SU-DHL-6 (cell line): ENCODE results near the gene GPR68.

Experiments used
- H2AFZ ChIP-seq: fragments of 200-600 bp; sonication (generic); 2 replicates; pipeline ENCODE4 v1.6.1; 2014; ENCODE audit warnings: low read depth, mild to moderate bottlenecking, moderate library complexity, mixed read lengths, antibody characterized with exemption, low read length; ENCODE audit not compliant: severe bottlenecking
- H3F3A ChIP-seq: fragments of 200-600 bp; shearing (Covaris generic); 2 replicates; pipeline ENCODE4 v1.6.0; 2016; ENCODE audit warnings: antibody characterized with exemption, mild to moderate bottlenecking; ENCODE audit not compliant: insufficient read depth
- H3K27ac ChIP-seq: fragments of 200-600 bp; sonication (generic); 2 replicates; pipeline ENCODE4 v1.5.1; 2016; ENCODE audit warnings: low read depth, mild to moderate bottlenecking, low read length, moderate library complexity, mixed read lengths
- H3K27me3 ChIP-seq: fragments of 200-600 bp; sonication (generic), shearing (Covaris generic); 2 replicates; pipeline ENCODE4 v1.6.0; 2014; ENCODE audit warnings: mild to moderate bottlenecking, low read length
- H3K36me3 ChIP-seq: fragments of 200-600 bp; sonication (generic); 2 replicates; pipeline ENCODE4 v1.6.1; 2014; ENCODE audit warnings: mild to moderate bottlenecking, low read length, mixed read lengths
- H3K4me2 ChIP-seq: fragments of 300-600, 200-600 bp; shearing (Covaris generic), sonication (generic); 2 replicates; pipeline ENCODE4 v1.6.0; 2014; ENCODE audit warnings: low read length, low read depth, mild to moderate bottlenecking; ENCODE audit not compliant: poor library complexity, severe bottlenecking
- H3K4me3 ChIP-seq: fragments of 200-600 bp; sonication (generic); 2 replicates; pipeline ENCODE4 v1.5.1; 2014; ENCODE audit warnings: antibody characterized with exemption, low read length, mild to moderate bottlenecking, mixed read lengths; ENCODE audit not compliant: insufficient read depth, poor library complexity, severe bottlenecking
- H3K79me2 ChIP-seq: fragments of 200-600 bp; sonication (generic); 2 replicates; pipeline ENCODE4 v1.6.1; 2014; ENCODE audit warnings: mild to moderate bottlenecking, low read length, moderate library complexity; ENCODE audit not compliant: insufficient read depth
- H3K9ac ChIP-seq: fragments of 200-600 bp; sonication (generic); 2 replicates; pipeline ENCODE4 v1.7.0; 2014; ENCODE audit warnings: mild to moderate bottlenecking, low read length
- H3K9me2 ChIP-seq: fragments of 200-600 bp; sonication (generic); replicated peaks from 2 replicates; pipeline ENCODE4 v1.6.1; 2014; ENCODE audit warnings: low read length; ENCODE audit not compliant: insufficient read depth
- H3K9me3 ChIP-seq: fragments of 200-600 bp; sonication (generic); 2 replicates; pipeline ENCODE4 v1.6.1; 2014; ENCODE audit warnings: low read length, mixed read lengths; ENCODE audit not compliant: insufficient read depth
- H4K20me1 ChIP-seq: fragments of 200-600 bp; sonication (generic); 2 replicates; pipeline ENCODE4 v1.6.1; 2014; ENCODE audit warnings: low read depth, mild to moderate bottlenecking, antibody characterized with exemption, low read length, moderate library complexity, mixed read lengths
- EZH2phosphoT487 ChIP-seq: fragments of 200-600 bp; sonication (generic), shearing (Covaris generic); conservative IDR thresholded peaks from 2 replicates; pipeline ENCODE4 v1.6.1; 2018; ENCODE audit warnings: mild to moderate bottlenecking, antibody characterized with exemption, low read length, moderate library complexity, mixed read lengths
- TF ChIP-seq, protein P1 (sequence below): fragments of 200-600 bp; sonication (generic); IDR thresholded peaks from one replicate; pipeline ENCODE4 v1.5.1; 2017; ENCODE audit warnings: antibody characterized with exemption, mild to moderate bottlenecking, low read length, moderate library complexity; ENCODE audit not compliant: insufficient read depth, poor library complexity, severe bottlenecking

The GPR68 gene, protein sequence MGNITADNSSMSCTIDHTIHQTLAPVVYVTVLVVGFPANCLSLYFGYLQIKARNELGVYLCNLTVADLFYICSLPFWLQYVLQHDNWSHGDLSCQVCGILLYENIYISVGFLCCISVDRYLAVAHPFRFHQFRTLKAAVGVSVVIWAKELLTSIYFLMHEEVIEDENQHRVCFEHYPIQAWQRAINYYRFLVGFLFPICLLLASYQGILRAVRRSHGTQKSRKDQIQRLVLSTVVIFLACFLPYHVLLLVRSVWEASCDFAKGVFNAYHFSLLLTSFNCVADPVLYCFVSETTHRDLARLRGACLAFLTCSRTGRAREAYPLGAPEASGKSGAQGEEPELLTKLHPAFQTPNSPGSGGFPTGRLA

DNA sequence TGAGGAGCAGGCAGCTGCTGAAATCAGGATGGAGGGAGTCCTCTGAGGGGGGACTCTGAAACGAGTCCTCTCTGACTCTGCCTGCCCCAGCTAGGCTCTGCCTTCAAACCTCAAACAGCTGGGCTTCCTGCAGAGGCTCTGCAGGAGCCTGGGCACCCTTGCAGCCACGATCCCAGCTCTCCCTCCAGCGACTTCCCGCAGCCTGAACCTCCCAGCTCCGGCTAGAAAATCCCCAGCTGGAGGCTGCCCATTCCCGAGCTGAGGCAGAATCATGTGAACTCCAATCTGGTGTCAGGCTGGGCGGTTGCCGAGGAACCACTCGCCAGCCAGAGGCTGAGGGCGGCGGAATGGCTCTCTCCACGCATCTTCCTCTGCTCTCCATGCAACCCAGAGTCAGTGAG, at the start of gene GPR68:
TSS of gene GPR68 (minus strand) at position 204 of the 401 bp plus-strand sequence. CDS start 9,654 bp downstream, outside the sequence.
- H3K4me2 ChIP-seq, result peak within 1 kb of the TSS; percentile 49
- H3F3A ChIP-seq, result 0 out of 2 replicates have a peak, but pooled peaks cover 4% of the 10 kb centered on the region
- TF ChIP-seq EZH2phosphoT487, result no peak
- TF ChIP-seq, protein P1, sequence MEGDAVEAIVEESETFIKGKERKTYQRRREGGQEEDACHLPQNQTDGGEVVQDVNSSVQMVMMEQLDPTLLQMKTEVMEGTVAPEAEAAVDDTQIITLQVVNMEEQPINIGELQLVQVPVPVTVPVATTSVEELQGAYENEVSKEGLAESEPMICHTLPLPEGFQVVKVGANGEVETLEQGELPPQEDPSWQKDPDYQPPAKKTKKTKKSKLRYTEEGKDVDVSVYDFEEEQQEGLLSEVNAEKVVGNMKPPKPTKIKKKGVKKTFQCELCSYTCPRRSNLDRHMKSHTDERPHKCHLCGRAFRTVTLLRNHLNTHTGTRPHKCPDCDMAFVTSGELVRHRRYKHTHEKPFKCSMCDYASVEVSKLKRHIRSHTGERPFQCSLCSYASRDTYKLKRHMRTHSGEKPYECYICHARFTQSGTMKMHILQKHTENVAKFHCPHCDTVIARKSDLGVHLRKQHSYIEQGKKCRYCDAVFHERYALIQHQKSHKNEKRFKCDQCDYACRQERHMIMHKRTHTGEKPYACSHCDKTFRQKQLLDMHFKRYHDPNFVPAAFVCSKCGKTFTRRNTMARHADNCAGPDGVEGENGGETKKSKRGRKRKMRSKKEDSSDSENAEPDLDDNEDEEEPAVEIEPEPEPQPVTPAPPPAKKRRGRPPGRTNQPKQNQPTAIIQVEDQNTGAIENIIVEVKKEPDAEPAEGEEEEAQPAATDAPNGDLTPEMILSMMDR, result no peak
- peak within 1 kb of the TSS; percentile 54 for H3K27ac ChIP-seq
- peak within 1 kb of the TSS; percentile 7 for H3K4me3 ChIP-seq
- no peaks in the 10 kb centered on the region for H3K79me2 ChIP-seq
- no peaks in the 10 kb centered on the region for H3K27me3 ChIP-seq
- H3K9me2 ChIP-seq, result no peaks in the 10 kb centered on the region
- peak within 1 kb of the TSS; percentile 24 for H3K9ac ChIP-seq
- H3K36me3 ChIP-seq, result no peaks in the 10 kb centered on the region
- H3K9me3 ChIP-seq, result no peaks in the 10 kb centered on the region
- H4K20me1 ChIP-seq, result no peaks in the 10 kb centered on the region
- no peak within 1 kb of the TSS for H2AFZ ChIP-seq

DNA sequence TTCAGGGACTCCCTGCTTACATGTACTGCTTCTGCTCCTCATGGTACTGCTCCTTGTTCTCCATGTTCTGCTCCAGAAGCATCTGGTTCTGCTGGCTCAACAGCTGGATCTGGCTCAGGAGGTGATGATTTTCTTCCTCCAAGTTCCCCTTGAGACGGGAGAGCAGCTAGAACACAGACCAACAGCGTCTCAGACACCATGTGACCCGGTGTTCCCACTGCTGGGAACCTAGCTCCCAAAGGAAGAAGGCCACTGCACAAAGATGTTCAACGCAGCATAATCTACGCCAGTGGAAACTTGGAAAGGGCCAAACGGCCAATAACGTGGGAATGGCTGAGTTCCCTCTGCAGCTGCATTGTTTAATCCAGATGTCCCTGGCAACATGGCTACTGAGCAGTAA, 49.6 kb upstream of the GPR68 start:
- Histone ChIP-seq H3K4me2 (no peak overlapping the region), H3K36me3 (peaks cover 24% of the 10 kb centered on the region; the same call in 1 of the 2 replicates), H3K4me3 (no peak overlapping the region), H3K27me3 (no peaks in the 10 kb centered on the region), H2AFZ (no peak overlapping the region), H3K9me2 (no peaks in the 10 kb centered on the region), H4K20me1 (no peaks in the 10 kb centered on the region), H3K9me3 (no peaks in the 10 kb centered on the region), H3F3A (0 out of 2 replicates have a peak, but pooled peaks cover 2% of the 10 kb centered on the region), H3K79me2 (no peaks in the 10 kb centered on the region), H3K9ac (no peak overlapping the region), H3K27ac (no peak overlapping the region)
- TF ChIP-seq EZH2phosphoT487, result no peak
- TF ChIP-seq, protein P1, result no peak

DNA sequence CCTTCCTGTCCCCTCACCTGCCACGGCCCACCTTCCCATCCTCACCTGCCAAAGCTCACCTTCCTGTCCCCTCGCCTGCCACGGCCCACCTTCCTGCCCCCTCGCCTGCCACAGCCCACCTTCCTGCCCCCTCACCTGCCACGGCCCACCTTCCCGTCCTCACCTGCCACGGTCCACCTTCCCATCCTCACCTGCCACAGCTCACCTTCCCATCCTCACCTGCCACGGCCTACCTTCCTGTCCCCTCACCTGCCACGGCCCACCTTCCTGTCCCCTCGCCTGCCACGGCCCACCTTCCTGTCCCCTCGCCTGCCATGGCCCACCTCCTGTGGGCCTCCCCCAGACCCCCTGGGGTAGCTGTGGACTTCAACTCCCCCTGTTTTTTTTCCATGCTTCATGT, 48.8 kb upstream of the GPR68 start:
- H3K4me3 ChIP-seq, result no peak overlapping the region
- no peak for TF ChIP-seq EZH2phosphoT487
- TF ChIP-seq, protein P1, result no peak
- H4K20me1 ChIP-seq, result no peaks in the 10 kb centered on the region
- H3K4me2 ChIP-seq, result no peak overlapping the region
- no peaks in the 10 kb centered on the region for H3K79me2 ChIP-seq
- H3K9ac ChIP-seq, result no peak overlapping the region
- H3K9me3 ChIP-seq, result no peaks in the 10 kb centered on the region
- H3K27ac ChIP-seq, result no peak overlapping the region
- no peaks in the 10 kb centered on the region for H3K27me3 ChIP-seq
- H2AFZ ChIP-seq, result no peak overlapping the region
- no peaks in the 10 kb centered on the region for H3K9me2 ChIP-seq
- H3K36me3 ChIP-seq, result peaks cover 24% of the 10 kb centered on the region; the same call in 1 of the 2 replicates
- 0 out of 2 replicates have a peak, but pooled peaks cover 2% of the 10 kb centered on the region for H3F3A ChIP-seq
